Neuronal stem cell (in vitro differentiated cells): ENCODE measurements around the gene CCL5.

ENCODE experiments used
- DNase-seq: peaks from one replicate; pipeline ENCODE4 v3.0.0-alpha.2; 2013; ENCODE audit warnings: low spot score
- H2AFZ ChIP-seq: one replicate; pipeline ENCODE4 v1.6.1; 2013; ENCODE audit warnings: mild to moderate bottlenecking, low read length, inconsistent platforms
- H2AK5ac ChIP-seq: 2 replicates; pipeline ENCODE4 v1.6.1; 2013; ENCODE audit warnings: low read depth, mild to moderate bottlenecking, inconsistent platforms, low read length, moderate library complexity, mixed read lengths
- H2BK120ac ChIP-seq: 2 replicates; pipeline ENCODE4 v1.6.1; 2013; ENCODE audit warnings: low read depth, mild to moderate bottlenecking, inconsistent platforms, low read length, moderate library complexity, mixed read lengths
- H2BK12ac ChIP-seq: one replicate; pipeline ENCODE4 v1.6.1; 2013; ENCODE audit warnings: low read length, inconsistent platforms
- H2BK15ac ChIP-seq: 2 replicates; pipeline ENCODE4 v1.6.1; 2013; ENCODE audit warnings: mild to moderate bottlenecking, low read length, inconsistent platforms, mixed read lengths
- H2BK5ac ChIP-seq: one replicate; pipeline ENCODE4 v1.6.1; 2013; ENCODE audit warnings: inconsistent platforms, mild to moderate bottlenecking, low read length, moderate library complexity
- H3K14ac ChIP-seq: one replicate; pipeline ENCODE4 v1.6.1; 2013; ENCODE audit warnings: low read length, inconsistent platforms
- H3K18ac ChIP-seq: 2 replicates; pipeline ENCODE4 v1.6.1; 2013; ENCODE audit warnings: low read length, inconsistent platforms
- H3K23ac ChIP-seq: 2 replicates; pipeline ENCODE4 v1.6.1; 2013; ENCODE audit warnings: low read depth, mild to moderate bottlenecking, mixed read lengths, low read length, inconsistent platforms; ENCODE audit not compliant: poor library complexity
- H3K27ac ChIP-seq: replicated peaks from 3 replicates; pipeline ENCODE4 v1.5.1; 2013; ENCODE audit warnings: low read length, inconsistent platforms
- H3K27me3 ChIP-seq, 3 experiments: 2 replicates each; pipeline ENCODE4 v1.6.1; 2013; ENCODE audit warnings: low read length in 3 of 3, mild to moderate bottlenecking in 2 of 3, inconsistent platforms in 1 of 3, low read depth in 1 of 3, mixed read lengths in 1 of 3, moderate library complexity in 1 of 3; ENCODE audit not compliant: control insufficient read depth in 3 of 3, insufficient read depth in 3 of 3
- H3K36me3 ChIP-seq, 2 donors: replicated peaks in 1 of 2; 2 replicates each; pipeline ENCODE4 v1.6.1; 2013; ENCODE audit warnings: low read length in 2 of 2; ENCODE audit not compliant: control insufficient read depth in 2 of 2, insufficient read depth in 2 of 2
- H3K4ac ChIP-seq: 2 replicates; pipeline ENCODE4 v1.6.1; 2013; ENCODE audit warnings: inconsistent platforms, mild to moderate bottlenecking, low read length, moderate library complexity
- H3K4me1 ChIP-seq, 2 donors: 1 replicate in 1 of 2; 2 replicates in 1 of 2; pipeline ENCODE4 v1.6.1; 2013; ENCODE audit warnings: low read length in 2 of 2, low read depth in 1 of 2; ENCODE audit not compliant: control insufficient read depth in 2 of 2, insufficient read depth in 1 of 2
- H3K4me2 ChIP-seq: one replicate; pipeline ENCODE4 v1.6.1; 2013; ENCODE audit warnings: mild to moderate bottlenecking, low read length, inconsistent platforms; ENCODE audit not compliant: insufficient read depth, poor library complexity, severe bottlenecking
- H3K4me3 ChIP-seq, 2 donors: 2 replicates each; pipeline ENCODE4 v1.5.1; 2013; ENCODE audit warnings: low read length in 2 of 2, mild to moderate bottlenecking in 2 of 2, inconsistent platforms in 1 of 2, moderate library complexity in 1 of 2
- H3K79me1 ChIP-seq: one replicate; pipeline ENCODE4 v1.6.1; 2013; ENCODE audit warnings: low read depth, mild to moderate bottlenecking, inconsistent platforms, low read length, moderate library complexity
- H3K9ac ChIP-seq: one replicate; pipeline ENCODE4 v1.6.1; 2013; ENCODE audit warnings: mild to moderate bottlenecking, low read depth, low read length, inconsistent platforms; ENCODE audit not compliant: poor library complexity
- H3K9me3 ChIP-seq, 2 donors: replicated peaks in 1 of 2; 2 replicates each; pipeline versions ENCODE3 to v1.6.1; 2013; ENCODE audit warnings: low read length in 2 of 2, mild to moderate bottlenecking in 2 of 2, inconsistent platforms in 1 of 2, low read depth in 1 of 2, mixed read lengths in 1 of 2, moderate library complexity in 1 of 2; ENCODE audit not compliant: control insufficient read depth in 2 of 2, insufficient read depth in 1 of 2
- H4K8ac ChIP-seq: one replicate; pipeline ENCODE4 v1.6.1; 2013; ENCODE audit warnings: low read depth, mild to moderate bottlenecking, inconsistent platforms, low read length, moderate library complexity
- H4K91ac ChIP-seq: one replicate; pipeline ENCODE4 v1.6.1; 2013; ENCODE audit warnings: low read length, low read depth, mild to moderate bottlenecking, inconsistent platforms; ENCODE audit not compliant: poor library complexity
- WGBS, 2 donors: extraction: QIAGEN DNeasy Blood & Tissue Kit; methylation state at CpG; one replicate each; pipeline ENCODE4 v1.1.7; 2013; ENCODE audit warnings: missing lambda C conversion rate in 2 of 2, mixed read lengths in 1 of 2; ENCODE audit not compliant: insufficient read length in 2 of 2, insufficient replicate concordance in 1 of 2; ENCODE audit errors: extremely low coverage in 2 of 2; 5-methylcytosine and 5-hydroxymethylcytosine counted together

The CCL5 gene

GRCh38 chr17:35846055-35846809, 33.9 kb downstream of the CCL5 start:
- Histone ChIP-seq H2BK12ac (no peak overlapping the region), H2AK5ac (no peak overlapping the region), H3K79me1 (peaks cover 2% of the 10 kb centered on the region), H4K8ac (no peak overlapping the region), H3K4ac (no peak overlapping the region), H3K9ac (no peak overlapping the region), H3K4me3 (no peak overlapping the region), H4K91ac (no peak overlapping the region), H2BK15ac (no peak overlapping the region), H3K27me3 (no peaks in the 10 kb centered on the region), H3K14ac (no peak overlapping the region), H3K4me2 (no peak overlapping the region), H3K23ac (no peak overlapping the region), H2BK120ac (no peak overlapping the region), H3K18ac (no peak overlapping the region), H2BK5ac (no peak overlapping the region), H3K9me3 (no peaks in the 10 kb centered on the region), H3K36me3 (peaks cover 44 to 97% of the 10 kb centered on the region in 2 donors), H3K27ac (no peak overlapping the region), H3K4me1 (no peaks in the 10 kb centered on the region), H2AFZ (no peak overlapping the region)
- DNase-seq, result no peak
- no CpG with 5 or more reads among the region's 3 CpGs for WGBS, 2 donors

DNA sequence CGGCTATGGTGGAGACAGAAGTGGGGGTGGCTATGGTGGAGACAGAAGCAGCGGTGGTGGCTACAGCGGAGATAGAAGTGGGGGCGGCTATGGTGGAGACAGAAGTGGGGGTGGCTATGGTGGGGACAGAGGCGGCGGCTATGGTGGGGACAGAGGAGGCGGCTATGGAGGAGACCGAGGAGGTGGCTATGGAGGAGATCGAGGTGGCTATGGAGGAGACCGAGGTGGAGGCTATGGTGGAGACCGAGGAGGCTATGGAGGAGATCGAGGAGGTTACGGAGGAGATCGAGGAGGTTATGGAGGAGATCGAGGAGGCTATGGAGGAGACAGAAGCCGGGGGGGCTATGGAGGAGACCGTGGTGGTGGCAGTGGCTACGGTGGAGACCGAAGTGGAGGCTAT, 35.6 kb downstream of the CCL5 start:
- Histone ChIP-seq H4K91ac (no peak overlapping the region), H3K4ac (no peak overlapping the region), H2BK5ac (no peak overlapping the region), H3K79me1 (peaks cover 2% of the 10 kb centered on the region), H2BK15ac (no peak overlapping the region), H3K27me3 (no peaks in the 10 kb centered on the region), H3K9me3 (no peaks in the 10 kb centered on the region), H3K18ac (no peak overlapping the region), H2BK120ac (no peak overlapping the region), H3K27ac (no peak overlapping the region), H3K14ac (no peak overlapping the region), H4K8ac (peak overlapping the region; percentile 55), H3K4me1 (no peaks in the 10 kb centered on the region), H2AFZ (no peak overlapping the region), H2AK5ac (no peak overlapping the region), H2BK12ac (no peak overlapping the region), H3K23ac (no peak overlapping the region), H3K4me3 (no peak overlapping the region), H3K9ac (no peak overlapping the region), H3K36me3 (peaks cover 38 to 100% of the 10 kb centered on the region in 2 donors), H3K4me2 (no peak overlapping the region)
- WGBS, 2 donors, result 98% methylated on average over 5 of the region's 19 CpGs; no CpG with 5 or more reads in 1 of the 2 donors
- no peak for DNase-seq

DNA sequence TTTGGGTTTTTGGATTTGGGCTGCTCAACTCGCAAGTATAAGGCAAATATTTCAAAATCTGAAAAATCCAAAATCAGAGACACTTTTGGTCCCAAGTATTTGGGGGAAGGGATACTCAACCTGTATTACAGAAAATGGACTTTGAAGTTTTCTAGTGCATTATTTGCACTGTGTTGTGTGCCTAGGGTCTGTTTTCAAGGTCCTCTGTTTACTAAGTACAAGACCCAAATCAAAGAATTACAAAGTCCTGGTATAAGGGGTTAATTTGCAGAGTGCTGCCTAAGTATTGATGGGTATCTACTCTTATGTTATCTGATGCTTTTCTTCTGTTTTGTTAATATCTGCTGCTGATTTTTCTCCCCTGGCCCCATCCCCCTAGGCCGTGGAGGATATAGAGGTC, 36.5 kb downstream of the CCL5 start:
- no peak for DNase-seq
- Histone ChIP-seq H4K91ac (no peak overlapping the region), H3K79me1 (peaks cover 2% of the 10 kb centered on the region), H3K4ac (no peak overlapping the region), H3K27ac (no peak overlapping the region), H3K9me3 (no peaks in the 10 kb centered on the region), H3K4me3 (no peak overlapping the region), H2BK5ac (no peak overlapping the region), H3K14ac (no peak overlapping the region), H2BK15ac (no peak overlapping the region), H3K36me3 (peaks cover 42 to 99% of the 10 kb centered on the region in 2 donors), H2BK120ac (no peak overlapping the region), H4K8ac (no peak overlapping the region), H2AK5ac (no peak overlapping the region), H2AFZ (no peak overlapping the region), H3K18ac (no peak overlapping the region), H3K23ac (no peak overlapping the region), H2BK12ac (no peak overlapping the region), H3K9ac (no peak overlapping the region), H3K27me3 (no peaks in the 10 kb centered on the region), H3K4me1 (no peaks in the 10 kb centered on the region), H3K4me2 (no peak overlapping the region)
- WGBS, 2 donors, result no CpG with 5 or more reads among the region's 2 CpGs

DNA sequence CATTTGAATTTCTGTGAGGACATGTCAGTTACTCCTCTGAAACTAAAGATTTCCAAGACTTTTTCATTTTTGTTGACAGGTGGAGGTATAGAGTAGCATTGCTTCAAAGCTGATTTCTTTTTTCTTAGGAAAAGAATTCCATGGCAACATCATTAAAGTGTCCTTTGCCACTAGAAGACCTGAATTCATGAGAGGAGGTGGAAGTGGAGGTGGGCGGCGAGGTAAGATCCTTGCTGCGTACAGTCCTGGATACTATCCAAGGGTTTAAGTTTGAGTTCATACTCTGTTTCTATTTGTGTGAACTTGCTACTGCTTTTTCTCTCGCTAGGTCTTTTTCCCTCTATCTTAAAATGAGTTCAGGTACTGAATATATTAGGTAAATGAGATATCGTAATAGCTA, 37.9 kb downstream of the CCL5 start:
- no peak overlapping the region for H3K14ac ChIP-seq
- peaks cover 2% of the 10 kb centered on the region for H3K79me1 ChIP-seq
- no peak for DNase-seq
- H3K18ac ChIP-seq, result no peak overlapping the region
- no peak overlapping the region for H2BK5ac ChIP-seq
- H2AK5ac ChIP-seq, result no peak overlapping the region
- no peak overlapping the region for H4K8ac ChIP-seq
- H3K9ac ChIP-seq, result no peak overlapping the region
- no peak overlapping the region for H2BK12ac ChIP-seq
- H2AFZ ChIP-seq, result no peak overlapping the region
- H4K91ac ChIP-seq, result no peak overlapping the region
- no peak overlapping the region for H3K4me3 ChIP-seq
- no peak overlapping the region for H3K4ac ChIP-seq
- no peak overlapping the region for H3K4me2 ChIP-seq
- no peaks in the 10 kb centered on the region for H3K27me3 ChIP-seq
- 100% methylated on average over 1 of the region's 5 CpGs; no CpG with 5 or more reads in 1 of the 2 donors for WGBS, 2 donors
- no peak overlapping the region for H2BK15ac ChIP-seq
- H3K23ac ChIP-seq, result no peak overlapping the region
- no peaks in the 10 kb centered on the region for H3K4me1 ChIP-seq
- no peaks in the 10 kb centered on the region for H3K9me3 ChIP-seq
- H2BK120ac ChIP-seq, result no peak overlapping the region
- no peak overlapping the region for H3K27ac ChIP-seq
- peaks cover 42 to 99% of the 10 kb centered on the region in 2 donors for H3K36me3 ChIP-seq
